Bronchial epithelial cell (primary cell): ENCODE results near the gene NKIRAS2. TPM values are rescaled to one million over a fixed set of nuclear protein-coding genes. Genes with fewer than 3 reads are reported as not detected.

Experiments
- DNase-seq: peaks from one replicate; pipeline ENCODE4 v3.0.0-alpha.2; 2010; ENCODE audit warnings: low read depth
- FAIRE-seq: peaks from 2 replicates; lab custom pipeline; 2011; peaks lifted over from hg19 to GRCh38; lab: Jason Lieb, UNC
- H3K27me3 ChIP-seq: 2 replicates; pipeline ENCODE4 v1.5.1; 2011; ENCODE audit warnings: low read length; ENCODE audit not compliant: control insufficient read depth, insufficient read depth
- H3K36me3 ChIP-seq: 2 replicates; pipeline ENCODE4 v1.5.1; 2011; ENCODE audit warnings: low read length; ENCODE audit not compliant: control insufficient read depth, insufficient read depth
- H3K4me3 ChIP-seq: 2 replicates; pipeline ENCODE4 v1.5.1; 2011; ENCODE audit warnings: mild to moderate bottlenecking, low read depth, low read length, control low read depth
- total RNA-seq: library from RNA; depleted of rRNA; stranded (reverse); fragments of >200 nt; gene quantifications from 2 replicates; pipeline ENCODE4 v1.2.1, GENCODE V29; 2014
- TF ChIP-seq, protein P1 (sequence below): IDR thresholded peaks from 2 replicates; pipeline ENCODE4 v1.5.1; 2011; ENCODE audit warnings: mild to moderate bottlenecking, moderate library complexity, low read length, control low read depth, inconsistent platforms; ENCODE audit not compliant: insufficient read depth, severe bottlenecking

The NKIRAS2 gene
- total RNA-seq, 1 donor from 2014 or later: 13.7 TPM

DNA sequence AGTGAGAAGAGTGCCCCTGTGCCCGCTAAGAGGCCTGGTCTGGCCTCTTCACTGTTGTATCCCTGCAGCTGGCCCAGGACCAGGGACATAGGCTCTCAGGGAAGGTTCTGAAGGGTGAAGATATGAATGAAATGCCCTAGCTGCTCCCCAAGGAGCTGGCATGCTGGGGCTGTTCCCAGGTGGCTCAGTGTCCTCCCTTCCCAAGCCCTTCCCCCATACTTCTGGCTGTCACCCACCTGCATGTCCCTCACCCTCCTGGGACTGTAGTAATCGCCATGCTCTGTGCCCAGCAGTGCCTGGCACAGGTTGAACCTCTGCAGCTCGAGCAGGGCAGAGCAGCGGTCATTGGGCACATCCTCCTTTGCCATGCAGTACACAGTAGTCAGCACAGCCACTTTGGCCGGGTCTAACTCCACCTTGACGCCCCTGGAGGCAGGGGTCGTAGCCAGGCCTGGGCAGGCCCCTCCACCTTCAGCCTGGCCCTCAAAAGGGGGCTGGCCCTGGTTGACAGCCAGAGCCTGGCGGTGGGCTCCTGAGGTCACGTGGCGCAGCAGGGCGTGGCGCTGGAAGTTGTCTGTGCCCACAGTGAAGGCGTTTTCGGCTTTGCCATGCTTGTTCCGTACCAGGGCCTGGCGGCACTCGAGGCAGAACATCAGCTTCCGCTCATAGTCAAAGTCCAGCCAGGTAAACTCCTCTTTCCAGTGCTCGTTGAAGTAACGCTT lies 22.9 kb downstream of the NKIRAS2 start:
- FAIRE-seq (no peak), DNase-seq (no peak)

DNA sequence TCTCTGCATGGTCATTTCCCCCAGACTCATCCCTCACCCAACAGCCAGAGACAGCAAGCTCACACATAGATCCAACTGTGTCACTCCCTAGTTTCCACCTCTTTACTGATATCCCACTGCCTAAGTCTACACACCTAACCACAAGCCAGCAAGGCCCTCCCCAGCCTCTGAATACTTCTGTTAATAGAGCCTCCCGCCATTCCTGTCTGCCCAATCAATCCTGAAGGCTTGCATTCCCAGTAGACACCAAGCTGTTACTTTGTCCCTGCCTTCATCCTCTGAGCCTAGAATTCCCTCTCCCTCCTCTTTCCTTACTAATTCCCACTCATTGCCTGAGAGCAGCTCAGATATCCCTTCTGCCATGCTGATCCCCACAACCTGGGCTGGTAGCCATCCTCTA lies 25.8 kb downstream of the NKIRAS2 start:
- no peak for DNase-seq
- FAIRE-seq: no peak
- no peak overlapping the region for H3K4me3 ChIP-seq

More for the DNA sequence above, 22.9 kb downstream of the NKIRAS2 start:
- Histone ChIP-seq H3K27me3 (no peaks in the 10 kb centered on the region), H3K4me3 (no peak overlapping the region), H3K36me3 (no peaks in the 10 kb centered on the region)
- TF ChIP-seq, protein P1, sequence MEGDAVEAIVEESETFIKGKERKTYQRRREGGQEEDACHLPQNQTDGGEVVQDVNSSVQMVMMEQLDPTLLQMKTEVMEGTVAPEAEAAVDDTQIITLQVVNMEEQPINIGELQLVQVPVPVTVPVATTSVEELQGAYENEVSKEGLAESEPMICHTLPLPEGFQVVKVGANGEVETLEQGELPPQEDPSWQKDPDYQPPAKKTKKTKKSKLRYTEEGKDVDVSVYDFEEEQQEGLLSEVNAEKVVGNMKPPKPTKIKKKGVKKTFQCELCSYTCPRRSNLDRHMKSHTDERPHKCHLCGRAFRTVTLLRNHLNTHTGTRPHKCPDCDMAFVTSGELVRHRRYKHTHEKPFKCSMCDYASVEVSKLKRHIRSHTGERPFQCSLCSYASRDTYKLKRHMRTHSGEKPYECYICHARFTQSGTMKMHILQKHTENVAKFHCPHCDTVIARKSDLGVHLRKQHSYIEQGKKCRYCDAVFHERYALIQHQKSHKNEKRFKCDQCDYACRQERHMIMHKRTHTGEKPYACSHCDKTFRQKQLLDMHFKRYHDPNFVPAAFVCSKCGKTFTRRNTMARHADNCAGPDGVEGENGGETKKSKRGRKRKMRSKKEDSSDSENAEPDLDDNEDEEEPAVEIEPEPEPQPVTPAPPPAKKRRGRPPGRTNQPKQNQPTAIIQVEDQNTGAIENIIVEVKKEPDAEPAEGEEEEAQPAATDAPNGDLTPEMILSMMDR: no peak

DNA sequence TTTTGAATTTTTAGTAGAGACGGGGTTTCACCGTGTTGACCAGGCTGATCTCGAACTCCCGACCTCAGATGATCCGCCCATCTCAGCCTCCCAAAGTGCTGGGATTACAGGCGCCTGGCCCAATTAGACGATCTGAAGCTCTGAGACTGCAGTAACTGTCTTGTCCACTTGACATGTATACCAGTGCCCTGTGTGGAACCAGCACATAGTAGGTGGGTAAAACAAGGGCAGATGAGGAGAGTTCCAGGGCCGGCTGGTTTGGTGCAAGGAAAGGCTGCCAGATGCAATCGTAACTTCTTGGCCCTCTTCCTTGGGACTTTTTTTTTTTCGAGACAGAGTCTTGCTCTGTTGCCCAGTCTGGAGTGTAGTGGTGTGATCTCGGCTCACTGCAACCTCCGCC lies 27.5 kb downstream of the NKIRAS2 start:
- Histone ChIP-seq H3K27me3 (no peaks in the 10 kb centered on the region), H3K36me3 (no peaks in the 10 kb centered on the region), H3K4me3 (no peak overlapping the region)
- DNase-seq (no peak), FAIRE-seq (no peak)
- TF ChIP-seq, protein P1: no peak

More for the DNA sequence above, 25.8 kb downstream of the NKIRAS2 start:
- TF ChIP-seq, protein P1: no peak
- no peaks in the 10 kb centered on the region for H3K27me3 ChIP-seq
- no peaks in the 10 kb centered on the region for H3K36me3 ChIP-seq

DNA sequence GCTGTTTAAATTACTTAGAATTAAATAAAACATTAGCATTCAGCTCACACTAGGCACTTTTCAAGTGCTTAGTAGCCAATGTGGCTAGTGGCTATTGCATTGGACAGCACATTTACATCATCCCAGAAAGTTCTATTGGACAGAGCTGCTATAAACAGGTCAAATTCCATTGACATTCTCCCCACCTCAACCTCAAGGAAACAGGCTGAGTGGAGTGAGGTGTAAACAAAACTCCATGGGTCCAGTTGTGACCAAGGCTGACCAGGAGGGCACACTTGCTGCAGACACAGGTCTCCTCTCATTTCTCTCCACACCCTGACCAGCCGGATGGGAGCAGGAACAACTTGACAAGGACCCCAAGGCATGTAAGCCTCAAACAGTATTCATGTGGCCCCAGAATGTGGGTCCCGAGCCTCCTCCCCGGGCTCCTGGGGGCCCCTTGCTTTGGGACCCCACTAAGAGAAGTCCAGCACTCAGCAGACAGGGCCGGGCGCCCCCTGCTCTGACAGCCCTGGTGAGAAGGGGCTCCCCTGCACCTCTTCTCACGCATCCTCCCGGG lies 30.0 kb downstream of the NKIRAS2 start:
- DNase-seq: no peak
- H3K4me3 ChIP-seq: peak overlapping the region; percentile 56
- no peak for FAIRE-seq
- peaks cover 2% of the 10 kb centered on the region for H3K27me3 ChIP-seq
- no peaks in the 10 kb centered on the region for H3K36me3 ChIP-seq
- TF ChIP-seq, protein P1: no peak

DNA sequence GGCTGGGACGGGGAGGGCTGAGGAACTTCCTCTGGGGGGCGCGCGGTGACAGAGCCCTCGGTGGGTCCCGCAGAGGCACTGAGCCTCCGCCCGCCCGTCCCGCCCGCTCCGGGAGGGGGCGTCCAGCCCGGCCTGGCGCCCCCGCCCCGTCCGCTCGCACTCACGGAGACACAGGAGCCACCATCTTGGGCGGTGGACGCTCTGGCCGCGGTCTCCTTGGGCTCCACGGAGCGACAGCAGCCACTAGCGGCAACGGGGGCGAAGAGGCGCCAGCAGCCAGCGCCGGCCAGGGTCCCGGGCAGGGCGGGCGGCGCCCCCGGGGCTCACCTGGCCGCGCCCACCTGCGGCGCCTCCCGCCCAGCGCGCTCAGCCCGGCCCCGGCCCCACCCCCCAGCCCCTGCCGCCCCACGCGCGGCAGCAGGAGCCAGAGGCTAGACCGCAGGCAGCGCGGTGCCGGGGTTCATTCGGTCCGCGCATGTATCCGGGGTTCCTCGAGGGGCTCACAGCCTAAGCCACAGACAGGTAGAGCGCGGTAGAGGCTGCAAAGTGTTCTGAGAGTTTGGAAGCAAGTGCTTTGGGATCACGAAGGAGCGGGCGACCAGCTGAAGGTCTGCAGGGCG lies 30.6 kb downstream of the NKIRAS2 start, which contains the start of gene C17orf113:
Gene C17orf113, minus strand, starts transcription at position 209 of the 620 bp plus-strand sequence. CDS start 7,225 bp downstream, outside the sequence.
- H3K36me3 ChIP-seq: no peaks in the 10 kb centered on the region
- FAIRE-seq: no peak
- H3K27me3 ChIP-seq: peaks cover 2% of the 10 kb centered on the region
- TF ChIP-seq, protein P1: peak; percentile 41
- H3K4me3 ChIP-seq: peak within 1 kb of the TSS; percentile 56
- no peak for DNase-seq
